K562 (cell line): ENCODE results near the gene ZNF546. TPM values are rescaled to one million over a fixed set of nuclear protein-coding genes. Genes with fewer than 3 reads are reported as not detected.

Source experiments
- polyA plus RNA-seq, 8 experiments: library from polyadenylated mRNA; depleted of rRNA in 4 of 8; stranded (reverse) in 5 of 8; unstranded in 3 of 8; fragments of >200 nt; fragmentation: Nextera tagmentation in 2 of 8; fragmentation: Illumina TruSeq in 1 of 8; extraction: Ambion mirVana in 2 of 8; extraction: Trizol in 1 of 8; gene quantifications; 2 replicates each; pipeline versions ENCODE4 v1.2.1 to v1.2.3, GENCODE V29; 2011 to 2014; ENCODE audit warnings: inconsistent platforms in 1 of 8, missing spikeins in 1 of 8
- total RNA-seq, 7 experiments: library from RNA; depleted of rRNA in 6 of 7; stranded (reverse); fragments of >200 nt in 6 of 7; fragmentation: Illumina TruSeq in 2 of 7; extraction: Trizol in 2 of 7; gene quantifications; 2 replicates each; pipeline versions ENCODE4 v1.2.1 to v1.2.3, GENCODE V29; 2011 to 2021; ENCODE audit warnings: low replicate concordance in 1 of 7

ZNF546 gene
- total and polyA plus RNA-seq, 9 of the 15 experiments (the other 6 are each of a cell fraction or from before 2014, with no cell fraction given) = 0.73 to 5.1 (median 2.2) TPM

Other genes with a start within 250 kb of the ZNF546 start
Only the 7 nearest of the 10 such genes appear.
- 2.5 and 3.0 TPM in 2 replicates for gene DYRK1B, start 162.9 kb upstream of the ZNF546 start, total RNA-seq (2014; rRNA removed)
- gene DYRK1B, start 162.9 kb upstream of the ZNF546 start, total RNA-seq (2014; rRNA removed; fragmentation: Illumina TruSeq; extraction: Trizol) = 0.35 and 0.91 TPM in 2 replicates
- 1.1 and 1.3 TPM in 2 replicates for gene DYRK1B, start 162.9 kb upstream of the ZNF546 start, total RNA-seq (2015; rRNA removed; fragmentation: Illumina TruSeq; extraction: Trizol)
- gene DYRK1B, start 162.9 kb upstream of the ZNF546 start, total RNA-seq (2021) = 5.0 and 5.2 TPM in 2 replicates
- 1.3 and 3.0 TPM in 2 replicates for gene DYRK1B, start 162.9 kb upstream of the ZNF546 start, polyA plus RNA-seq (2011; rRNA removed)
- 1.5 and 2.6 TPM in 2 replicates for gene DYRK1B, start 162.9 kb upstream of the ZNF546 start, polyA plus RNA-seq (2014; fragmentation: Illumina TruSeq; extraction: Trizol)
- gene DYRK1B, start 162.9 kb upstream of the ZNF546 start, polyA plus RNA-seq (2014; fragmentation: Nextera tagmentation; extraction: Ambion mirVana) = not detected
- 1.4 and 2.0 TPM in 2 replicates for gene DYRK1B, start 162.9 kb upstream of the ZNF546 start, polyA plus RNA-seq (2014; rRNA removed)
- 448 and 524 TPM in 2 replicates for gene FBL, start 150.7 kb upstream of the ZNF546 start, total RNA-seq (2014; rRNA removed)
- 676 and 696 TPM in 2 replicates for gene FBL, start 150.7 kb upstream of the ZNF546 start, total RNA-seq (2014; rRNA removed; fragmentation: Illumina TruSeq; extraction: Trizol)
- 565 and 575 TPM in 2 replicates for gene FBL, start 150.7 kb upstream of the ZNF546 start, total RNA-seq (2015; rRNA removed; fragmentation: Illumina TruSeq; extraction: Trizol)
- 761 and 811 TPM in 2 replicates for gene FBL, start 150.7 kb upstream of the ZNF546 start, total RNA-seq (2021)
- gene FBL, start 150.7 kb upstream of the ZNF546 start, polyA plus RNA-seq (2011; rRNA removed) = 843 and 1,244 TPM in 2 replicates
- gene FBL, start 150.7 kb upstream of the ZNF546 start, polyA plus RNA-seq (2014; fragmentation: Illumina TruSeq; extraction: Trizol) = 1,561 and 1,696 TPM in 2 replicates
- 100 to 1,000 TPM; 201 to 235 TPM for gene FBL, start 150.7 kb upstream of the ZNF546 start, polyA plus RNA-seq (2014; fragmentation: Nextera tagmentation; extraction: Ambion mirVana)
- gene FBL, start 150.7 kb upstream of the ZNF546 start, polyA plus RNA-seq (2014; rRNA removed) = 672 and 721 TPM in 2 replicates
- 0.04 and 0.05 TPM in 2 replicates for gene FCGBP, start 62.4 kb upstream of the ZNF546 start, total RNA-seq (2014; rRNA removed)
- gene FCGBP, start 62.4 kb upstream of the ZNF546 start, total RNA-seq (2014; rRNA removed; fragmentation: Illumina TruSeq; extraction: Trizol) = not detected in 2 replicates
- 0.19 and 0.25 TPM in 2 replicates for gene FCGBP, start 62.4 kb upstream of the ZNF546 start, total RNA-seq (2015; rRNA removed; fragmentation: Illumina TruSeq; extraction: Trizol)
- 1.5 and 1.9 TPM in 2 replicates for gene FCGBP, start 62.4 kb upstream of the ZNF546 start, total RNA-seq (2021)
- gene FCGBP, start 62.4 kb upstream of the ZNF546 start, polyA plus RNA-seq (2011; rRNA removed) = 0.04 and 0.13 TPM in 2 replicates
- 0.01 TPM in 2 replicates for gene FCGBP, start 62.4 kb upstream of the ZNF546 start, polyA plus RNA-seq (2014; fragmentation: Illumina TruSeq; extraction: Trizol)
- gene FCGBP, start 62.4 kb upstream of the ZNF546 start, polyA plus RNA-seq (2014; fragmentation: Nextera tagmentation; extraction: Ambion mirVana) = not detected
- 0.03 TPM in 1 of 2 replicates, not detected in the other for gene FCGBP, start 62.4 kb upstream of the ZNF546 start, polyA plus RNA-seq (2014; rRNA removed)
- gene PSMC4, start 25.9 kb upstream of the ZNF546 start, total RNA-seq (2014; rRNA removed) = 142 and 187 TPM in 2 replicates
- gene PSMC4, start 25.9 kb upstream of the ZNF546 start, total RNA-seq (2014; rRNA removed; fragmentation: Illumina TruSeq; extraction: Trizol) = 104 and 115 TPM in 2 replicates
- gene PSMC4, start 25.9 kb upstream of the ZNF546 start, total RNA-seq (2015; rRNA removed; fragmentation: Illumina TruSeq; extraction: Trizol) = 139 and 143 TPM in 2 replicates
- gene PSMC4, start 25.9 kb upstream of the ZNF546 start, total RNA-seq (2021) = 146 and 150 TPM in 2 replicates
- 45.9 and 69.6 TPM in 2 replicates for gene PSMC4, start 25.9 kb upstream of the ZNF546 start, polyA plus RNA-seq (2011; rRNA removed)
- 171 and 192 TPM in 2 replicates for gene PSMC4, start 25.9 kb upstream of the ZNF546 start, polyA plus RNA-seq (2014; fragmentation: Illumina TruSeq; extraction: Trizol)
- 100 to 1,000 TPM; 380 to 475 TPM for gene PSMC4, start 25.9 kb upstream of the ZNF546 start, polyA plus RNA-seq (2014; fragmentation: Nextera tagmentation; extraction: Ambion mirVana)
- 97.0 and 102 TPM in 2 replicates for gene PSMC4, start 25.9 kb upstream of the ZNF546 start, polyA plus RNA-seq (2014; rRNA removed)
- gene ZNF780B, start 59.2 kb downstream of the ZNF546 start, total RNA-seq (2014; rRNA removed) = 3.9 and 8.8 TPM in 2 replicates
- gene ZNF780B, start 59.2 kb downstream of the ZNF546 start, total RNA-seq (2014; rRNA removed; fragmentation: Illumina TruSeq; extraction: Trizol) = 18.4 and 19.4 TPM in 2 replicates
- gene ZNF780B, start 59.2 kb downstream of the ZNF546 start, total RNA-seq (2015; rRNA removed; fragmentation: Illumina TruSeq; extraction: Trizol) = 7.8 and 9.7 TPM in 2 replicates
- 10.9 and 11.2 TPM in 2 replicates for gene ZNF780B, start 59.2 kb downstream of the ZNF546 start, total RNA-seq (2021)
- gene ZNF780B, start 59.2 kb downstream of the ZNF546 start, polyA plus RNA-seq (2011; rRNA removed) = 4.4 and 6.0 TPM in 2 replicates
- 10.5 and 10.9 TPM in 2 replicates for gene ZNF780B, start 59.2 kb downstream of the ZNF546 start, polyA plus RNA-seq (2014; fragmentation: Illumina TruSeq; extraction: Trizol)
- 1 to 10 TPM; 3.9 to 4.0 TPM for gene ZNF780B, start 59.2 kb downstream of the ZNF546 start, polyA plus RNA-seq (2014; fragmentation: Nextera tagmentation; extraction: Ambion mirVana)
- 6.5 and 9.5 TPM in 2 replicates for gene ZNF780B, start 59.2 kb downstream of the ZNF546 start, polyA plus RNA-seq (2014; rRNA removed)
- 11.7 and 23.1 TPM in 2 replicates for gene ZNF780A, start 93.9 kb downstream of the ZNF546 start, total RNA-seq (2014; rRNA removed)
- gene ZNF780A, start 93.9 kb downstream of the ZNF546 start, total RNA-seq (2014; rRNA removed; fragmentation: Illumina TruSeq; extraction: Trizol) = 32.5 and 49.4 TPM in 2 replicates
- 18.1 and 19.8 TPM in 2 replicates for gene ZNF780A, start 93.9 kb downstream of the ZNF546 start, total RNA-seq (2015; rRNA removed; fragmentation: Illumina TruSeq; extraction: Trizol)
- gene ZNF780A, start 93.9 kb downstream of the ZNF546 start, total RNA-seq (2021) = 19.8 and 21.3 TPM in 2 replicates
- 16.5 and 25.5 TPM in 2 replicates for gene ZNF780A, start 93.9 kb downstream of the ZNF546 start, polyA plus RNA-seq (2011; rRNA removed)
- gene ZNF780A, start 93.9 kb downstream of the ZNF546 start, polyA plus RNA-seq (2014; fragmentation: Illumina TruSeq; extraction: Trizol) = 25.8 and 30.5 TPM in 2 replicates
- gene ZNF780A, start 93.9 kb downstream of the ZNF546 start, polyA plus RNA-seq (2014; fragmentation: Nextera tagmentation; extraction: Ambion mirVana) = 10 to 100 TPM; 35.5 to 36.1 TPM
- 26.0 and 32.6 TPM in 2 replicates for gene ZNF780A, start 93.9 kb downstream of the ZNF546 start, polyA plus RNA-seq (2014; rRNA removed)
- gene MAP3K10, start 194.4 kb downstream of the ZNF546 start, total RNA-seq (2014; rRNA removed) = 6.4 TPM in 2 replicates
- gene MAP3K10, start 194.4 kb downstream of the ZNF546 start, total RNA-seq (2014; rRNA removed; fragmentation: Illumina TruSeq; extraction: Trizol) = 0.86 and 1.6 TPM in 2 replicates
- gene MAP3K10, start 194.4 kb downstream of the ZNF546 start, total RNA-seq (2015; rRNA removed; fragmentation: Illumina TruSeq; extraction: Trizol) = 3.6 and 3.9 TPM in 2 replicates
- gene MAP3K10, start 194.4 kb downstream of the ZNF546 start, total RNA-seq (2021) = 8.0 TPM in 2 replicates
- 1.9 and 3.3 TPM in 2 replicates for gene MAP3K10, start 194.4 kb downstream of the ZNF546 start, polyA plus RNA-seq (2011; rRNA removed)
- gene MAP3K10, start 194.4 kb downstream of the ZNF546 start, polyA plus RNA-seq (2014; fragmentation: Illumina TruSeq; extraction: Trizol) = 1.4 and 3.9 TPM in 2 replicates
- under 1 TPM in 1 of 2 experiments, not detected in 1; 0.01 TPM for gene MAP3K10, start 194.4 kb downstream of the ZNF546 start, polyA plus RNA-seq (2014; fragmentation: Nextera tagmentation; extraction: Ambion mirVana)
- gene MAP3K10, start 194.4 kb downstream of the ZNF546 start, polyA plus RNA-seq (2014; rRNA removed) = 6.0 and 7.3 TPM in 2 replicates